A549 (cell line): ENCODE results near the gene CD3E. TPM values are rescaled to one million over a fixed set of nuclear protein-coding genes. Genes with fewer than 3 reads are reported as not detected.

ENCODE experiments used
- ATAC-seq, 2 experiments: fragments of 200-7000 bp in 1 of 2; fragments of >200 bp in 1 of 2; cut with Nextera tagmentation in 1 of 2; cut with Tn5 transposase in 1 of 2; 3 replicates each; pipeline versions ENCODE4 v1.8.0 to v1.9.1; 2018 to 2020; ENCODE audit warnings: mild to moderate bottlenecking in 1 of 2, moderate library complexity in 1 of 2
- CTCF ChIA-PET: fragments of 300-600 bp; sonication (Branson Sonifier 250); formaldehyde crosslinking; extraction: SDS; loops from one replicate; lab custom pipeline; 2021; ENCODE audit warnings: antibody characterized with exemption, inconsistent platforms; lab: Yijun Ruan, JAX
- POLR2A ChIA-PET: fragments of 350-600 bp; formaldehyde crosslinking; extraction: SDS; loops from one replicate; lab custom pipeline; 2021; ENCODE audit warnings: antibody characterized with exemption, inconsistent platforms; lab: Yijun Ruan, JAX
- DNase-seq, 2 experiments: peaks; one replicate each; pipeline versions ENCODE4 v3.0.0 to v3.0.0-alpha.2; 2011 to 2016; ENCODE audit warnings: low read depth in 1 of 2, low spot score in 1 of 2
- FAIRE-seq: peaks from 2 replicates; lab custom pipeline; 2011; peaks lifted over from hg19 to GRCh38; lab: Jason Lieb, UNC
- H3K27ac ChIP-seq, 2 experiments: fragments of >200 bp; sonication (Bioruptor Twin); formaldehyde crosslinking; 3 replicates each; pipeline ENCODE4 v1.5.1; 2016 to 2017
- H3K4me1 ChIP-seq: fragments of >200 bp; sonication (Bioruptor Twin); formaldehyde crosslinking; 3 replicates; pipeline ENCODE4 v1.6.1; 2016
- H3K4me2 ChIP-seq: fragments of >200 bp; sonication (Bioruptor Twin); formaldehyde crosslinking; 3 replicates; pipeline ENCODE4 v1.6.1; 2016
- H3K4me3 ChIP-seq: fragments of >200 bp; sonication (Bioruptor Twin); formaldehyde crosslinking; 3 replicates; pipeline ENCODE4 v1.5.1; 2016
- H3K9me3 ChIP-seq: fragments of >200 bp; sonication (Bioruptor Twin); formaldehyde crosslinking; 3 replicates; pipeline ENCODE4 v1.6.1; 2016
- ATOH8 ChIP-seq: fragments of 250-450 bp; sonication (Bioruptor Pico); IDR thresholded peaks from 2 replicates; pipeline ENCODE4 v1.5.0; 2020; ENCODE audit warnings: low read depth, mild to moderate bottlenecking, moderate library complexity
- BHLHE40 ChIP-seq: IDR thresholded peaks from 2 replicates; pipeline ENCODE4 v1.6.1; 2012; ENCODE audit warnings: low read depth, low read length, inconsistent platforms
- CBX8 ChIP-seq: fragments of 200-600 bp; sonication (generic); IDR thresholded peaks from 2 replicates; pipeline ENCODE4 v1.6.1; 2016
- CHD4 ChIP-seq: fragments of 200-600 bp; sonication (generic); IDR thresholded peaks from 2 replicates; pipeline ENCODE4 v1.6.1; 2016; ENCODE audit warnings: antibody characterized with exemption, mild to moderate bottlenecking, borderline replicate concordance
- EHF ChIP-seq: fragments of 250-450 bp; sonication (Bioruptor Pico); IDR thresholded peaks from 2 replicates; pipeline ENCODE4 v1.5.0; 2020; ENCODE audit warnings: mild to moderate bottlenecking
- EHMT2 ChIP-seq: fragments of 200-600 bp; sonication (generic); IDR thresholded peaks from 2 replicates; pipeline ENCODE4 v1.6.1; 2016; ENCODE audit warnings: antibody characterized with exemption, low read depth, mild to moderate bottlenecking, moderate library complexity
- ELK1 ChIP-seq: fragments of 150-350 bp; IDR thresholded peaks from 2 replicates; pipeline ENCODE4 v1.6.1; 2014; ENCODE audit warnings: low read depth, mild to moderate bottlenecking, low read length
- FOXS1 ChIP-seq: fragments of 250-450 bp; sonication (Bioruptor Pico); IDR thresholded peaks from 2 replicates; pipeline ENCODE4 v1.5.0; 2020; ENCODE audit warnings: mild to moderate bottlenecking, moderate library complexity
- GATA3 ChIP-seq: IDR thresholded peaks from 2 replicates; pipeline ENCODE4 v1.6.1; 2012; ENCODE audit warnings: borderline replicate concordance
- HDAC2 ChIP-seq: fragments of 200-600 bp; sonication (generic); IDR thresholded peaks from 2 replicates; pipeline ENCODE4 v1.6.1; 2016
- HOXA7 ChIP-seq: fragments of 250-450 bp; sonication (Bioruptor Pico); IDR thresholded peaks from 2 replicates; pipeline ENCODE4 v1.5.0; 2020; ENCODE audit warnings: mild to moderate bottlenecking, moderate library complexity
- HOXB13 ChIP-seq: fragments of 250-450 bp; sonication (Bioruptor Pico); IDR thresholded peaks from 2 replicates; pipeline ENCODE4 v1.5.0; 2020; ENCODE audit warnings: low read depth, mild to moderate bottlenecking, moderate library complexity
- KDM1A ChIP-seq: fragments of 200-600 bp; sonication (generic); IDR thresholded peaks from 2 replicates; pipeline ENCODE4 v1.6.1; 2016; ENCODE audit warnings: low read depth, mild to moderate bottlenecking
- KDM5A ChIP-seq: fragments of 200-600 bp; sonication (generic); IDR thresholded peaks from 2 replicates; pipeline ENCODE4 v1.6.1; 2016; ENCODE audit warnings: antibody characterized with exemption, mild to moderate bottlenecking
- MAX ChIP-seq: IDR thresholded peaks from 2 replicates; pipeline ENCODE4 v1.6.1; 2012
- MYC ChIP-seq: IDR thresholded peaks from 2 replicates; pipeline ENCODE4 v1.6.1; 2012; ENCODE audit warnings: mild to moderate bottlenecking, inconsistent platforms, low read length, improper control_type of control experiment, borderline replicate concordance
- NPAS2 ChIP-seq: fragments of 250-450 bp; sonication (Bioruptor Pico); IDR thresholded peaks from 2 replicates; pipeline ENCODE4 v1.8.0; 2022; ENCODE audit warnings: mild to moderate bottlenecking, moderate library complexity, borderline replicate concordance
- NR3C1 ChIP-seq: fragments of >200 bp; sonication (Bioruptor Twin); formaldehyde crosslinking; IDR thresholded peaks from 3 replicates; pipeline ENCODE4 v1.6.1; 2017
- PBX3 ChIP-seq: IDR thresholded peaks from 2 replicates; pipeline ENCODE4 v1.6.1; 2012
- PHF8 ChIP-seq: fragments of 200-600 bp; sonication (generic); IDR thresholded peaks from 2 replicates; pipeline ENCODE4 v1.6.1; 2016; ENCODE audit warnings: low read depth, mild to moderate bottlenecking, antibody characterized with exemption, moderate library complexity, borderline replicate concordance
- POLR2AphosphoS2 ChIP-seq: conservative IDR thresholded peaks from 2 replicates; pipeline ENCODE4 v1.6.1; 2012; ENCODE audit warnings: low read length, improper control_type of control experiment, inconsistent platforms
- RAD21 ChIP-seq, 2 experiments: fragments of >200 bp in 1 of 2; sonication (Bioruptor Twin) in 1 of 2; formaldehyde crosslinking in 1 of 2; IDR thresholded peaks in 1 of 2; conservative IDR thresholded peaks in 1 of 2; 2 replicates in 1 of 2; 3 replicates in 1 of 2; pipeline ENCODE4 v1.6.1; 2012 to 2018; ENCODE audit warnings: inconsistent platforms in 1 of 2
- RARB ChIP-seq: fragments of 250-450 bp; sonication (Bioruptor Pico); IDR thresholded peaks from 2 replicates; pipeline ENCODE4 v1.8.0; 2021; ENCODE audit warnings: mild to moderate bottlenecking, moderate library complexity
- RFX5 ChIP-seq: fragments of 450-650 bp; IDR thresholded peaks from 2 replicates; pipeline ENCODE4 v1.7.1; 2014; ENCODE audit warnings: antibody characterized with exemption, mild to moderate bottlenecking, moderate library complexity
- RNF2 ChIP-seq: fragments of 200-600 bp; sonication (generic); IDR thresholded peaks from 2 replicates; pipeline ENCODE4 v1.6.1; 2016; ENCODE audit warnings: low read depth, mild to moderate bottlenecking, antibody characterized with exemption, moderate library complexity, borderline replicate concordance
- SREBF2 ChIP-seq: fragments of 450-650 bp; IDR thresholded peaks from 2 replicates; pipeline ENCODE4 v1.6.1; 2014; ENCODE audit warnings: mild to moderate bottlenecking, moderate library complexity
- TFCP2L1 ChIP-seq: fragments of 250-450 bp; sonication (Bioruptor Pico); IDR thresholded peaks from 2 replicates; pipeline ENCODE4 v1.5.0; 2021; ENCODE audit warnings: mild to moderate bottlenecking
- ZC3H11A ChIP-seq: fragments of 450-650 bp; IDR thresholded peaks from 2 replicates; pipeline ENCODE4 v1.6.1; 2014; ENCODE audit warnings: antibody characterized with exemption, mild to moderate bottlenecking
- ZFP36 ChIP-seq: fragments of 450-650 bp; IDR thresholded peaks from 2 replicates; pipeline ENCODE4 v1.6.1; 2014; ENCODE audit warnings: borderline replicate concordance; ENCODE audit not compliant: partially characterized antibody
- ZNF302 ChIP-seq: fragments of 250-450 bp; sonication (Bioruptor Pico); IDR thresholded peaks from 2 replicates; pipeline ENCODE4 v1.9.0; 2021; ENCODE audit warnings: inconsistent platforms, mild to moderate bottlenecking, moderate library complexity
- ZSCAN20 ChIP-seq: fragments of 250-450 bp; sonication (Bioruptor Pico); IDR thresholded peaks from 2 replicates; pipeline ENCODE4 v1.8.0; 2022; ENCODE audit warnings: mild to moderate bottlenecking, moderate library complexity
- WGBS: methylation state at CpG from one replicate; pipeline ENCODE4 v1.1.6; 2017; ENCODE audit errors: missing lambda C conversion rate; 5-methylcytosine and 5-hydroxymethylcytosine counted together
- polyA plus RNA-seq, 4 experiments: library from polyadenylated mRNA; depleted of rRNA in 3 of 4; stranded (reverse); fragments of >200 nt; fragmentation: RNase III in 1 of 4; extraction: RNeasy Plus Mini Kit Qiagen cat#74134 plus additional on column Dnase treatment in 1 of 4; gene quantifications; 2 replicates in 3 of 4; 3 replicates in 1 of 4; pipeline ENCODE4 v1.2.3, GENCODE V29; 2011 to 2017

CD3E gene
- polyA plus RNA-seq, 2 of the 4 experiments (the other 2 are of a cell fraction), result not detected

GRCh38 chr11:118281284-118281683, 23.2 kb upstream of the CD3E start:
- no peaks in the 10 kb centered on the region for H3K4me1 ChIP-seq
- ChIA-PET POLR2A (no interaction called here), CTCF (no interaction called here)
- no peak for TF ChIP-seq ELK1
- no peak overlapping the region for H3K4me3 ChIP-seq
- no peak overlapping the region for H3K4me2 ChIP-seq
- FAIRE-seq (no peak), DNase-seq (no peak), ATAC-seq (no peak)
- no peak overlapping the region for H3K27ac ChIP-seq
- WGBS, result 100% methylated on average over 1 of the region's 1 CpG
- H3K9me3 ChIP-seq, result no peaks in the 10 kb centered on the region

GRCh38 chr11:118282606-118283005, 21.9 kb upstream of the CD3E start:
- CTCF ChIA-PET, result interaction anchor here (1.3 kb wide), 1 partner anchor 13 kb away, joined by 3 read pairs; no protein-coding TSS in a partner anchor
- Histone ChIP-seq H3K9me3 (no peaks in the 10 kb centered on the region), H3K4me1 (no peaks in the 10 kb centered on the region), H3K27ac (no peak overlapping the region), H3K4me2 (no peak overlapping the region), H3K4me3 (no peak overlapping the region)
- ATAC-seq, result no peak
- WGBS, result 67% methylated on average over 5 of the region's 6 CpGs
- no peak for TF ChIP-seq RFX5
- no peak for TF ChIP-seq FOXS1 (CRISPR knock-in tag)
- no peak for TF ChIP-seq RAD21 (conservative IDR thresholded peaks at IDR 0.05 in 1 of 2, IDR thresholded peaks at IDR 0.05 in 1 of 2)
- TF ChIP-seq PBX3, result no peak
- no peak for TF ChIP-seq GATA3
- TF ChIP-seq HOXA7 (CRISPR knock-in tag), result no peak
- no peak for TF ChIP-seq EHMT2
- TF ChIP-seq TFCP2L1 (CRISPR knock-in tag), result no peak
- TF ChIP-seq ZNF302 (CRISPR knock-in tag), result no peak
- no peak for TF ChIP-seq CHD4
- no peak for TF ChIP-seq EHF
- TF ChIP-seq SREBF2, result no peak
- no peak for TF ChIP-seq ZFP36
- no peak for TF ChIP-seq HDAC2
- no peak for TF ChIP-seq KDM1A
- TF ChIP-seq BHLHE40, result no peak
- no peak for TF ChIP-seq POLR2AphosphoS2
- TF ChIP-seq RNF2, result no peak
- no peak for TF ChIP-seq ZSCAN20 (CRISPR knock-in tag)
- no peak for TF ChIP-seq RARB
- no peak for FAIRE-seq
- DNase-seq, result no peak
- POLR2A ChIA-PET, result no interaction called here

GRCh38 chr11:118283037-118283636, 21.4 kb upstream of the CD3E start:
- FAIRE-seq, result no peak
- CTCF ChIA-PET, result interaction anchor here (1.3 to 1.8 kb wide), 3 partner anchors 12 to 112 kb away, joined by 3 to 6 read pairs (median 5); no protein-coding TSS in a partner anchor
- Histone ChIP-seq H3K4me3 (no peak overlapping the region), H3K27ac (no peak overlapping the region), H3K4me1 (no peaks in the 10 kb centered on the region), H3K4me2 (no peak overlapping the region), H3K9me3 (no peaks in the 10 kb centered on the region)
- TF ChIP-seq ZC3H11A (no peak), RFX5 (no peak), FOXS1 (CRISPR knock-in tag) (no peak), KDM5A (no peak), HOXB13 (CRISPR knock-in tag) (no peak), MYC (no peak), MAX (no peak), CBX8 (no peak), PHF8 (no peak), NPAS2 (CRISPR knock-in tag) (no peak), EHF (no peak), ATOH8 (CRISPR knock-in tag) (no peak), TFCP2L1 (CRISPR knock-in tag) (no peak), NR3C1 (no peak)
- POLR2A ChIA-PET, result no interaction called here
- DNase-seq, result no peak
- ATAC-seq, result no peak
- 21% methylated on average over 5 of the region's 5 CpGs for WGBS
